Epithelial cell of esophagus (primary cell): Measurements from ENCODE around the gene WNT4.

Source experiments
- DNase-seq: peaks from one replicate; pipeline ENCODE4 v3.0.0; 2010; ENCODE audit warnings: low read depth
- H3K4me3 ChIP-seq: 2 replicates; pipeline ENCODE4 v1.5.1; 2011; ENCODE audit warnings: mild to moderate bottlenecking, low read length, control low read depth
- TF ChIP-seq, protein P1 (sequence below): IDR thresholded peaks from 2 replicates; pipeline ENCODE4 v1.5.1; 2011; ENCODE audit warnings: low read depth, mild to moderate bottlenecking, low read length, control low read depth, inconsistent platforms; ENCODE audit not compliant: insufficient read depth; ENCODE audit errors: missing control alignments

Gene WNT4

DNA sequence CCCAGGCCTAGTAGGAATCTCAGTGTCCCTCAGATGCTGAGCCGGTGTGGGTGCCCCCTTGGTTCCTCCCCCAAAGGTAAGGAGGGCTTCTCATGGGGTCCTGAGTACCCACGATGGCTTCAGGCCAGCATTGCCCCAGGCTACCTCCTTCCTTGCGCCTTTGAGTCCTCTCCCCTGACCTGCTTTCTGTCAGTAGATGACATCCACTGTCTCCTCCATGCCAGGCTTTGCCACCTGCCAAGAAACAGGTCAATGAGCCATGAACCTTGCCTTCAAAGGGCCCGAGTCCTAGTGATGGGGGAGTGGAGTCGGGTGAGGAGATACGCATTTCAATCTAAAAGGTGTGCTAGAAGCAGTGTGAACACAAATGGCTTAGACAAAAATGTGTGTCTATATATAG, 15.6 kb downstream of the WNT4 start:
- no peak for DNase-seq
- no peak overlapping the region for H3K4me3 ChIP-seq
- TF ChIP-seq, protein P1, sequence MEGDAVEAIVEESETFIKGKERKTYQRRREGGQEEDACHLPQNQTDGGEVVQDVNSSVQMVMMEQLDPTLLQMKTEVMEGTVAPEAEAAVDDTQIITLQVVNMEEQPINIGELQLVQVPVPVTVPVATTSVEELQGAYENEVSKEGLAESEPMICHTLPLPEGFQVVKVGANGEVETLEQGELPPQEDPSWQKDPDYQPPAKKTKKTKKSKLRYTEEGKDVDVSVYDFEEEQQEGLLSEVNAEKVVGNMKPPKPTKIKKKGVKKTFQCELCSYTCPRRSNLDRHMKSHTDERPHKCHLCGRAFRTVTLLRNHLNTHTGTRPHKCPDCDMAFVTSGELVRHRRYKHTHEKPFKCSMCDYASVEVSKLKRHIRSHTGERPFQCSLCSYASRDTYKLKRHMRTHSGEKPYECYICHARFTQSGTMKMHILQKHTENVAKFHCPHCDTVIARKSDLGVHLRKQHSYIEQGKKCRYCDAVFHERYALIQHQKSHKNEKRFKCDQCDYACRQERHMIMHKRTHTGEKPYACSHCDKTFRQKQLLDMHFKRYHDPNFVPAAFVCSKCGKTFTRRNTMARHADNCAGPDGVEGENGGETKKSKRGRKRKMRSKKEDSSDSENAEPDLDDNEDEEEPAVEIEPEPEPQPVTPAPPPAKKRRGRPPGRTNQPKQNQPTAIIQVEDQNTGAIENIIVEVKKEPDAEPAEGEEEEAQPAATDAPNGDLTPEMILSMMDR = no peak

DNA sequence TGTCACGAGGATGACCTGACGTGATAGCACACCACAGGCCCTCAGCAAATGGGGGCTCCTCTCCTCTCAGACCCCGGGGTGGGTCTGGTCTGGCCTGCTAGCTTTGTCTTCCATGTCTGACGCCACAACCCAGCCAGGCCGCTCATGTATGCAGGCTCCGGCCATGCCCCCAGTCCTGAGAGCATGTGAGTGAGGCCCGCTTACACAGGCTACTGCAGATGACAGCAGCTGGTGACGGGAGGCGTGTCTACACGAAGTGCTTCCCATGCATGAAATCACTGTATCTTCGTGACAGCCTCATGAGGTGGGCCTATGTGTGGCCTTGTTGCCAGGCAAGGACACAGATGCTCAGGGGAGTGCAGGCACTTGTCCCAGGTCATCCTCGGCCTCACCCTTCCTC, 16.4 kb downstream of the WNT4 start:
- TF ChIP-seq, protein P1 = no peak
- no peak for DNase-seq
- no peak overlapping the region for H3K4me3 ChIP-seq

DNA sequence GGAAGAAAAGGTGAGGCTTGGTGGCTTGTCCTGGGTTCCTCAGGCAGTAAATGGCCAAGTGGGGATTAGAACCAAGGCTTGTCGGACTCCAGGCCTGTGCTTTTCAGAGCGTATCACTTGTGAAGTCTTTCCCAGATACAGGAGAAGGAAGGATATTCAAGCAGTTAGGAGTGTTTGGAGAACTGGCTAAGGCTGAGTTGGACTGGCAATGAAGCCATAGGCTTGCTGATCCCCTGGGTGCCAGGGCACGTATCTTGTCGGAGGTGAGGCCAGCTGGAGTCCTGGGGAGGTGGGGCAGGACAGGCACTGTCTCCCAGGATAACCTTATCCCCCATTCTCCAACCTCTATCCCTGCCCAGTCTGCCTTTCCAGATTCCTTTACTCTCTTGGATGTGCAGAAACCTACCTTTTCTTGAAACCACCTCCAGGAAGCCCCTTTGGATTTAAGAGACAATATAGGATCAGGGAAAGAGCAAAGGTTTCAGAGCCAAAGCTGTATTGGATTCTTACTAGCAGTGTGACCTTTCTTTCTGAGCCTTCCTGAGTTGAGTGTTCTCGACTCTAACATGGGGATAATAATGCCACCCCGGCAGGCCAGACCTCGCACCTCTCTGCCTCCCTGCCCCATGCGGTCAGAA, 18.2 kb downstream of the WNT4 start:
- no peak for DNase-seq
- H3K4me3 ChIP-seq = no peak overlapping the region
- TF ChIP-seq, protein P1 = no peak

DNA sequence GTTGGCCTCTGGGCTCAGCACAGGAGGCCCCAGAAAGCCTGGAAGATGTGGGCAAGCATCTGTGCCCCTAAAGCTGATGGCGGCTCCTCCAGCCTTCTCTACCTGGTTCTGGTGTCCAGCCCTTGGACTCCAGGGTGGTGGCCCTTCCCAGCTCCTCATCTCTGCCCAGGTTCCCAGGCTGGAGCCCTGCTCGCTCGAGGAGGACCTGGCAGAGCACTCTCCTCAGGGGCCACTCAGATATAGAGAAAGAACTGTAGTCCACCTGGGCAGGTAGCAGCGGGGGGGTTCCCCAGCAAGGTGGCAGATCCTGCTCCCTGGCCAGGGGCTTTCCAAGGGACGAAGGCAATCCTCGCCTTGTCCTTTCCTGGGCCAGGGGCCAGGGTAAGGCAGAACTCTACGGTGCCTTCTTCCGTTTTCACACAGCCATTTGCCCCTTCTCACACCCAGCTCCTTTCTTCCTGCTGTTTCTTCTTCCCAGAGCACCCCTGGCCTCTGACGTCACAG, 18.9 kb downstream of the WNT4 start:
- TF ChIP-seq, protein P1 = no peak
- DNase-seq = no peak
- H3K4me3 ChIP-seq = no peak overlapping the region

DNA sequence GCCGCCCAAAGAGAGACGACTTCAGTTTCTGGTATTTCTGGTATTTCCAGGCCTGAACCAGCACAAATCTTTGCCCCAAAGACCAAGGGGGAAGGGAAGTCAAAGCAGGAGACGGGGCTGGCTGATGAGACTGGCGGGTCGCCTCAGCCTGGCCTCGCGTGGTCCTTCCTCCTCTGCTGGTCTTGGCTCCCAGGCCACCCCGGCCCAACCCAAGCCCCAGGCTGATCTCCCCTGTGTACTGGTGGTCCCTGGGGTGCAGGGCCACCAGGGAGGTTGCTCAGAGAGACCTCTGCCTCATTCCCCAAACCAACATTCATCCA, 19.9 kb downstream of the WNT4 start:
- TF ChIP-seq, protein P1 = no peak
- no peak for DNase-seq
- H3K4me3 ChIP-seq = no peak overlapping the region

DNA sequence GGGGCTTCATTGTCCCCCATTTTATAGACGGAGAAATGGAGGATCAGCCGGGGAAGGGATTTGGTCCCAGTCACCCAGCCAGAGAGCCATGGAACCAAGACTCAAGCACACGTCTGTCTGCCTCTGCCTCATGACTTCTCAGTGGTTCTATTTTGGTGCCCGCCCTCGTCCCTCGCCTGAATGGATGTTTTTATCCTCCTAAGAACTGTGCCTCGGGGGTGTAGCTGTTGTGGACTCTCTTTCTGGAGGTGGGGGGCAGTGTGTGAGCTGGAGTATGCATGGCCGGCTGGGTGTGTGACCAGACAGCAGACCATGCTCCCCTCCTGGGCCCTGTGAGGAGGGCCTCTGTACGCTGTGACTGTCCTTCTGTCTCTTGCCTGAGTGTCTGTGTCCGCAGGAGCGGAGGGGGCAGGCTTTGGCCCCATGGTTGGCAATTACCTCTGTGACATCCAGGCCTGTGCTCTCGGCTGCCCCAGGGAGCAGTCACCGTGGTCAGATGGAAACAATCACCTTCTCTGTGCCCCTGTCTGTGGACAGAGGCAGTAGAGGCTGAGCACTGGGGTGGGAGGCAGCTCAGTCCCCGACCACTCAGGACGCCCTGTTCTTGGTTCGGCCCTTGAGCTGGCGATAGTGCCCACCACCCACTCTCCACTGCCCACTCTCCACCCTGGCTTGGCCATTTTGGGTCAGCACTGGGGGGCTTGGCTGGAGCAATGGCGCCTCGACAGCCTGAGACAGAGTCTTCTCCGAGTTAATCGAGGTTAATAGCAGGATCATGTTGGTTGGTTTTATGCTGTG, 20.4 kb downstream of the WNT4 start:
- H3K4me3 ChIP-seq = no peak overlapping the region
- DNase-seq = no peak
- TF ChIP-seq, protein P1 = no peak
